Liver (tissue), 9 donors: Measurements from ENCODE around the gene ECHS1. TPM values are rescaled to one million over a fixed set of nuclear protein-coding genes. Genes with fewer than 3 reads are reported as not detected.
A peak's percentile ranks its signal among the peaks of the same experiment; 100 is the strongest.

Experiments
- DNase-seq: peaks from one replicate; pipeline ENCODE4 v3.0.0-alpha.2; 2017; ENCODE audit warnings: low spot score
- H3K27ac ChIP-seq, 2 donors: one replicate each; pipeline ENCODE4 v1.7.0; 2013; ENCODE audit warnings: inconsistent platforms in 2 of 2, low read length in 2 of 2, control low read depth in 1 of 2, low read depth in 1 of 2, mild to moderate bottlenecking in 1 of 2
- H3K27me3 ChIP-seq, 4 donors: one replicate each; pipeline versions ENCODE4 v1.6.1 to v1.7.0; 2013; ENCODE audit warnings: low read length in 3 of 4, inconsistent platforms in 1 of 4, mild to moderate bottlenecking in 1 of 4, moderate library complexity in 1 of 4; ENCODE audit not compliant: control insufficient read depth in 4 of 4, insufficient read depth in 4 of 4
- H3K36me3 ChIP-seq, 4 donors: one replicate each; pipeline versions ENCODE4 v1.6.1 to v1.7.0; 2013; ENCODE audit warnings: low read length in 3 of 4, mild to moderate bottlenecking in 3 of 4, low read depth in 1 of 4, moderate library complexity in 1 of 4; ENCODE audit not compliant: control insufficient read depth in 4 of 4, insufficient read depth in 3 of 4
- H3K4me1 ChIP-seq, 4 donors: one replicate each; pipeline versions ENCODE4 v1.6.1 to v1.7.0; 2013; ENCODE audit warnings: low read length in 3 of 4, mild to moderate bottlenecking in 3 of 4, moderate library complexity in 1 of 4; ENCODE audit not compliant: control insufficient read depth in 4 of 4, insufficient read depth in 4 of 4
- H3K4me3 ChIP-seq, 3 donors: one replicate each; pipeline versions ENCODE4 v1.6.1 to v1.7.0; 2013; ENCODE audit warnings: low read length in 3 of 3, control low read depth in 1 of 3, low read depth in 1 of 3, mild to moderate bottlenecking in 1 of 3
- H3K9ac ChIP-seq, 2 donors: one replicate each; pipeline ENCODE4 v1.7.0; 2013; ENCODE audit warnings: low read length in 2 of 2, mild to moderate bottlenecking in 2 of 2, moderate library complexity in 2 of 2, control low read depth in 1 of 2, low read depth in 1 of 2
- H3K9me3 ChIP-seq, 4 donors: one replicate each; pipeline versions ENCODE4 v1.6.1 to v1.7.0; 2013; ENCODE audit warnings: low read length in 3 of 4; ENCODE audit not compliant: control insufficient read depth in 4 of 4
- CTCF ChIP-seq: fragments of 150-350 bp; IDR thresholded peaks from 2 replicates; pipeline ENCODE4 v1.5.1; 2017; ENCODE audit warnings: improper control_type of control experiment, low read depth, low read length; ENCODE audit not compliant: missing input control
- EGR1 ChIP-seq, 2 donors: IDR thresholded peaks; 2 replicates each; pipeline ENCODE4 v1.6.1; 2016 to 2018; ENCODE audit warnings: antibody characterized with exemption in 2 of 2, low read depth in 2 of 2
- FOXA1 ChIP-seq: IDR thresholded peaks from 2 replicates; pipeline ENCODE4 v1.6.1; 2016; ENCODE audit warnings: antibody characterized with exemption
- FOXA2 ChIP-seq: IDR thresholded peaks from 2 replicates; pipeline ENCODE4 v1.6.1; 2016; ENCODE audit warnings: antibody characterized with exemption
- GABPA ChIP-seq, 2 donors: IDR thresholded peaks in 1 of 2; conservative IDR thresholded peaks in 1 of 2; 2 replicates each; pipeline ENCODE4 v1.6.1; 2016; ENCODE audit warnings: antibody characterized with exemption in 2 of 2, mild to moderate bottlenecking in 1 of 2, moderate library complexity in 1 of 2
- HNF4A ChIP-seq, 2 donors: conservative IDR thresholded peaks; 2 replicates each; pipeline ENCODE4 v1.6.1; 2016; ENCODE audit warnings: antibody characterized with exemption in 2 of 2, mild to moderate bottlenecking in 2 of 2
- HNF4G ChIP-seq: IDR thresholded peaks from 2 replicates; pipeline ENCODE4 v1.6.1; 2016; ENCODE audit warnings: antibody characterized with exemption
- JUND ChIP-seq, 2 donors: IDR thresholded peaks; 2 replicates each; pipeline ENCODE4 v1.6.1; 2016; ENCODE audit warnings: antibody characterized with exemption in 2 of 2
- NR2F2 ChIP-seq: IDR thresholded peaks from 2 replicates; pipeline ENCODE4 v1.6.1; 2016; ENCODE audit warnings: antibody characterized with exemption
- RAD21 ChIP-seq, 2 donors: IDR thresholded peaks; 2 replicates each; pipeline ENCODE4 v1.6.1; 2016; ENCODE audit warnings: antibody characterized with exemption in 2 of 2, mild to moderate bottlenecking in 2 of 2
- RXRA ChIP-seq, 2 donors: IDR thresholded peaks; 2 replicates each; pipeline ENCODE4 v1.6.1; 2017 to 2018; ENCODE audit warnings: antibody characterized with exemption in 2 of 2, mild to moderate bottlenecking in 1 of 2
- SP1 ChIP-seq: IDR thresholded peaks from 2 replicates; pipeline ENCODE4 v1.6.1; 2018; ENCODE audit warnings: antibody characterized with exemption, mild to moderate bottlenecking
- TAF1 ChIP-seq: conservative IDR thresholded peaks from 2 replicates; pipeline ENCODE4 v1.6.1; 2016; ENCODE audit warnings: antibody characterized with exemption, mild to moderate bottlenecking
- YY1 ChIP-seq: IDR thresholded peaks from 2 replicates; pipeline ENCODE4 v1.6.1; 2016; ENCODE audit warnings: antibody characterized with exemption, mild to moderate bottlenecking
- ZBTB33 ChIP-seq: IDR thresholded peaks from 2 replicates; pipeline ENCODE4 v1.6.1; 2016; ENCODE audit warnings: antibody characterized with exemption
- WGBS: extraction: QIAGEN DNeasy Blood & Tissue Kit; methylation state at CpG from one replicate; pipeline ENCODE4 v1.1.7; 2013; 5-methylcytosine and 5-hydroxymethylcytosine counted together
- polyA plus RNA-seq, 2 donors: library from polyadenylated mRNA; stranded (reverse) in 1 of 2; unstranded in 1 of 2; fragments of 200-250 nt in 1 of 2; fragments of >200 nt in 1 of 2; fragmentation: Nextera tagmentation in 1 of 2; extraction: Ambion mirVana in 1 of 2; gene quantifications; one replicate each; pipeline versions ENCODE4 v1.2.1 to v1.2.3, GENCODE V29; 2013 to 2015
- total RNA-seq, 2 donors: library from RNA; depleted of rRNA; stranded (reverse); fragments of >200 nt; gene quantifications; one replicate each; pipeline ENCODE4 v1.2.3, GENCODE V29; 2014
- TF ChIP-seq, protein P1 (sequence below): IDR thresholded peaks from 2 replicates; pipeline ENCODE4 v1.6.1; 2016; ENCODE audit warnings: antibody characterized with exemption
- TF ChIP-seq, protein P2 (sequence below): IDR thresholded peaks from 2 replicates; pipeline ENCODE4 v1.6.1; 2016; ENCODE audit warnings: antibody characterized with exemption
- TF ChIP-seq, protein P3 (sequence below): IDR thresholded peaks from 2 replicates; pipeline ENCODE4 v1.6.1; 2016; ENCODE audit warnings: antibody characterized with exemption, mild to moderate bottlenecking
- donor health status: healthy.
- donor health status: healthy.
- donor health status: healthy.
- donor health status: healthy.
- donor health status: healthy.

ECHS1 gene
- total and polyA plus RNA-seq, 4 donors, result 41.5 to 849 (median 354) TPM

DNA sequence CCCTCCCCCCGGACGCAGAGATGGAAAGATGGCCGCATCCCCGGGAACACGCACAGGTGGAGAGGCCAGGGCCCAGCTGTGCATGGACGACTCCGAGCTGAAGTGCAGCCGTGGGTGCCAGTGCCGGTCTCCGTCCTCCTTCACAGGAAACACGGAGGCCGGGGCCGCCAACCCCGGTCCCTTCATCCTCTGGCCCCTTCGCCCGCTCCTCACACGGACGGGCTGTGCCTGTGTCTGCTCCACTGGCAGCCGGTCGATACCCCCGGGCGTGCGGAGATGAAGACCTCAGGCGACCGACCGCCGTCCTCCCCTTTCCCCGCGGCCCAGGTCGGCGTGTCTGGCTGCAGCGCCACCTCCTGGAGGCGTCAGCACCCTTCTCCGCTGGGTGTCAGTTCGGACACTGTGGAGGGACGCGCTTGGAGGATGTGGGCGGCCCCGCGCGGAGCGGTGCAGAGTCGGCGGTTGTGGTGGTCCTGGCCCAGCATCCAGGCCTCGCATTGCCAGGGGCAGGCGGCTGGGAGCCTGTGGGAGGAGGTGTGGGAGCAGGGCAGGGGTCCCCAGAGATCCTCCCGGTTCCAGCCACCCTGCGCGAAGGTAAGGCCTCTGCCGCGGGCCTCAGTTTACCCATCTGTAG, 54.5 kb downstream of the ECHS1 start:
- peaks cover 0 to 7% (median 5%) of the 10 kb centered on the region in 4 donors for H3K4me1 ChIP-seq
- no peaks in the 10 kb centered on the region for H3K36me3 ChIP-seq
- no peak overlapping the region for H3K27ac ChIP-seq
- no peaks in the 10 kb centered on the region for H3K27me3 ChIP-seq
- peak overlapping the region in 1 of 3 donors; percentile 41 for H3K4me3 ChIP-seq
- no peak overlapping the region for H3K9ac ChIP-seq
- H3K9me3 ChIP-seq, result no peaks in the 10 kb centered on the region
- DNase-seq, result peak; percentile 66
- no peak for TF ChIP-seq HNF4G
- TF ChIP-seq RAD21 (IDR thresholded peaks at IDR 0.05), result peak; percentile 45 to 72
- peak; percentile 45 for TF ChIP-seq CTCF
- WGBS, result 9% methylated on average over 51 of the region's 51 CpGs

DNA sequence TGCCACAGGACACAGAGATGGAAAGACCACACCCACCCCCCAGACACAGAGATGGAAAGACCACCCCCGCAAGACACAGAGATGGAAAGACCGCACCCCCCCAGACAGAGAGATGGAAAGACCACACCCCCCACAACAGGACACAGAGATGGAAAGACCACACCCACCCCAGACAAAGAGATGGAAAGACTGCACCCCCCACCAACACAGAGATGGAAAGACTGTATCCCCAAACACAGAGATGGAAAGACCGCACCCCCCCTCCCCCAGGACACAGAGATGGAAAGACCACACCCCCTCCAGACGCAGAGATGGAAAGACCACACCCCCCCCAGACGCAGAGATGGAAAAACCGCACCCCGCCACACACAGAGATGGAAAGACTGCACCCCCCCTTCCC, 56.4 kb downstream of the ECHS1 start:
- 89% methylated on average over 7 of the region's 7 CpGs for WGBS

More for the DNA sequence above, 56.4 kb downstream of the ECHS1 start:
- TF ChIP-seq FOXA1, result no peak
- TF ChIP-seq RAD21 (IDR thresholded peaks at IDR 0.05), result no peak
- TF ChIP-seq TAF1, result no peak
- no peak for TF ChIP-seq GABPA (IDR thresholded peaks at IDR 0.05 in 1 of 2, conservative IDR thresholded peaks at IDR 0.05 in 1 of 2)
- TF ChIP-seq CTCF, result no peak
- TF ChIP-seq NR2F2, result no peak
- TF ChIP-seq ZBTB33, result no peak
- TF ChIP-seq, protein P1, sequence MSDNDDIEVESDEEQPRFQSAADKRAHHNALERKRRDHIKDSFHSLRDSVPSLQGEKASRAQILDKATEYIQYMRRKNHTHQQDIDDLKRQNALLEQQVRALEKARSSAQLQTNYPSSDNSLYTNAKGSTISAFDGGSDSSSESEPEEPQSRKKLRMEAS, result no peak
- TF ChIP-seq, protein P2, sequence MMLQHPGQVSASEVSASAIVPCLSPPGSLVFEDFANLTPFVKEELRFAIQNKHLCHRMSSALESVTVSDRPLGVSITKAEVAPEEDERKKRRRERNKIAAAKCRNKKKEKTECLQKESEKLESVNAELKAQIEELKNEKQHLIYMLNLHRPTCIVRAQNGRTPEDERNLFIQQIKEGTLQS, result no peak
- TF ChIP-seq HNF4G, result no peak
- TF ChIP-seq FOXA2, result no peak
- no peak for TF ChIP-seq EGR1 (IDR thresholded peaks at IDR 0.05; ENCODE audit: low read depth in 2 of 2)
- no peak for TF ChIP-seq YY1
- TF ChIP-seq SP1, result no peak
- TF ChIP-seq, protein P3, sequence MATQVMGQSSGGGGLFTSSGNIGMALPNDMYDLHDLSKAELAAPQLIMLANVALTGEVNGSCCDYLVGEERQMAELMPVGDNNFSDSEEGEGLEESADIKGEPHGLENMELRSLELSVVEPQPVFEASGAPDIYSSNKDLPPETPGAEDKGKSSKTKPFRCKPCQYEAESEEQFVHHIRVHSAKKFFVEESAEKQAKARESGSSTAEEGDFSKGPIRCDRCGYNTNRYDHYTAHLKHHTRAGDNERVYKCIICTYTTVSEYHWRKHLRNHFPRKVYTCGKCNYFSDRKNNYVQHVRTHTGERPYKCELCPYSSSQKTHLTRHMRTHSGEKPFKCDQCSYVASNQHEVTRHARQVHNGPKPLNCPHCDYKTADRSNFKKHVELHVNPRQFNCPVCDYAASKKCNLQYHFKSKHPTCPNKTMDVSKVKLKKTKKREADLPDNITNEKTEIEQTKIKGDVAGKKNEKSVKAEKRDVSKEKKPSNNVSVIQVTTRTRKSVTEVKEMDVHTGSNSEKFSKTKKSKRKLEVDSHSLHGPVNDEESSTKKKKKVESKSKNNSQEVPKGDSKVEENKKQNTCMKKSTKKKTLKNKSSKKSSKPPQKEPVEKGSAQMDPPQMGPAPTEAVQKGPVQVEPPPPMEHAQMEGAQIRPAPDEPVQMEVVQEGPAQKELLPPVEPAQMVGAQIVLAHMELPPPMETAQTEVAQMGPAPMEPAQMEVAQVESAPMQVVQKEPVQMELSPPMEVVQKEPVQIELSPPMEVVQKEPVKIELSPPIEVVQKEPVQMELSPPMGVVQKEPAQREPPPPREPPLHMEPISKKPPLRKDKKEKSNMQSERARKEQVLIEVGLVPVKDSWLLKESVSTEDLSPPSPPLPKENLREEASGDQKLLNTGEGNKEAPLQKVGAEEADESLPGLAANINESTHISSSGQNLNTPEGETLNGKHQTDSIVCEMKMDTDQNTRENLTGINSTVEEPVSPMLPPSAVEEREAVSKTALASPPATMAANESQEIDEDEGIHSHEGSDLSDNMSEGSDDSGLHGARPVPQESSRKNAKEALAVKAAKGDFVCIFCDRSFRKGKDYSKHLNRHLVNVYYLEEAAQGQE, result no peak
- TF ChIP-seq JUND (IDR thresholded peaks at IDR 0.05), result no peak
- no peak for TF ChIP-seq HNF4A (conservative IDR thresholded peaks at IDR 0.05)
- no peak for TF ChIP-seq RXRA (IDR thresholded peaks at IDR 0.05)
- H3K9me3 ChIP-seq, result no peaks in the 10 kb centered on the region
- H3K9ac ChIP-seq, result no peak overlapping the region
- H3K27me3 ChIP-seq, result no peaks in the 10 kb centered on the region
- H3K36me3 ChIP-seq, result peaks cover 0 to 12% (median 9%) of the 10 kb centered on the region in 4 donors
- H3K4me3 ChIP-seq, result no peak overlapping the region
- H3K27ac ChIP-seq, result no peak overlapping the region
- peaks cover 0 to 7% (median 5%) of the 10 kb centered on the region in 4 donors for H3K4me1 ChIP-seq
- DNase-seq, result no peak
